SU-DHL-6 (cell line): ENCODE results near the gene CDKAL1.

Experiments
- H2AFZ ChIP-seq: fragments of 200-600 bp; sonication (generic); 2 replicates; pipeline ENCODE4 v1.6.1; 2014; ENCODE audit warnings: low read depth, mild to moderate bottlenecking, moderate library complexity, mixed read lengths, antibody characterized with exemption, low read length; ENCODE audit not compliant: severe bottlenecking
- H3F3A ChIP-seq: fragments of 200-600 bp; shearing (Covaris generic); 2 replicates; pipeline ENCODE4 v1.6.0; 2016; ENCODE audit warnings: antibody characterized with exemption, mild to moderate bottlenecking; ENCODE audit not compliant: insufficient read depth
- H3K27ac ChIP-seq: fragments of 200-600 bp; sonication (generic); 2 replicates; pipeline ENCODE4 v1.5.1; 2016; ENCODE audit warnings: low read depth, mild to moderate bottlenecking, low read length, moderate library complexity, mixed read lengths
- H3K27me3 ChIP-seq: fragments of 200-600 bp; sonication (generic), shearing (Covaris generic); 2 replicates; pipeline ENCODE4 v1.6.0; 2014; ENCODE audit warnings: mild to moderate bottlenecking, low read length
- H3K36me3 ChIP-seq: fragments of 200-600 bp; sonication (generic); 2 replicates; pipeline ENCODE4 v1.6.1; 2014; ENCODE audit warnings: mild to moderate bottlenecking, low read length, mixed read lengths
- H3K4me2 ChIP-seq: fragments of 300-600, 200-600 bp; shearing (Covaris generic), sonication (generic); 2 replicates; pipeline ENCODE4 v1.6.0; 2014; ENCODE audit warnings: low read length, low read depth, mild to moderate bottlenecking; ENCODE audit not compliant: poor library complexity, severe bottlenecking
- H3K4me3 ChIP-seq: fragments of 200-600 bp; sonication (generic); 2 replicates; pipeline ENCODE4 v1.5.1; 2014; ENCODE audit warnings: antibody characterized with exemption, low read length, mild to moderate bottlenecking, mixed read lengths; ENCODE audit not compliant: insufficient read depth, poor library complexity, severe bottlenecking
- H3K79me2 ChIP-seq: fragments of 200-600 bp; sonication (generic); 2 replicates; pipeline ENCODE4 v1.6.1; 2014; ENCODE audit warnings: mild to moderate bottlenecking, low read length, moderate library complexity; ENCODE audit not compliant: insufficient read depth
- H3K9ac ChIP-seq: fragments of 200-600 bp; sonication (generic); 2 replicates; pipeline ENCODE4 v1.7.0; 2014; ENCODE audit warnings: mild to moderate bottlenecking, low read length
- H3K9me2 ChIP-seq: fragments of 200-600 bp; sonication (generic); replicated peaks from 2 replicates; pipeline ENCODE4 v1.6.1; 2014; ENCODE audit warnings: low read length; ENCODE audit not compliant: insufficient read depth
- H3K9me3 ChIP-seq: fragments of 200-600 bp; sonication (generic); 2 replicates; pipeline ENCODE4 v1.6.1; 2014; ENCODE audit warnings: low read length, mixed read lengths; ENCODE audit not compliant: insufficient read depth
- H4K20me1 ChIP-seq: fragments of 200-600 bp; sonication (generic); 2 replicates; pipeline ENCODE4 v1.6.1; 2014; ENCODE audit warnings: low read depth, mild to moderate bottlenecking, antibody characterized with exemption, low read length, moderate library complexity, mixed read lengths
- CTCF ChIP-seq: fragments of 200-600 bp; sonication (generic); IDR thresholded peaks from one replicate; pipeline ENCODE4 v1.5.1; 2017; ENCODE audit warnings: antibody characterized with exemption, mild to moderate bottlenecking, low read length, moderate library complexity; ENCODE audit not compliant: insufficient read depth, poor library complexity, severe bottlenecking
- EZH2phosphoT487 ChIP-seq: fragments of 200-600 bp; sonication (generic), shearing (Covaris generic); conservative IDR thresholded peaks from 2 replicates; pipeline ENCODE4 v1.6.1; 2018; ENCODE audit warnings: mild to moderate bottlenecking, antibody characterized with exemption, low read length, moderate library complexity, mixed read lengths

CDKAL1 gene

GRCh38 chr6:20629509-20629908 lies 95.3 kb downstream of the CDKAL1 start:
- no peak overlapping the region for H2AFZ ChIP-seq
- H3K4me2 ChIP-seq: no peak overlapping the region
- no peak overlapping the region for H3K4me3 ChIP-seq
- H4K20me1 ChIP-seq: no peaks in the 10 kb centered on the region
- H3K36me3 ChIP-seq: no peaks in the 10 kb centered on the region
- no peaks in the 10 kb centered on the region for H3K9me3 ChIP-seq
- no peaks in the 10 kb centered on the region for H3K9me2 ChIP-seq
- peaks cover 19% of the 10 kb centered on the region; the same call in 1 of the 2 replicates for H3K79me2 ChIP-seq
- no peak overlapping the region for H3K9ac ChIP-seq
- no peak overlapping the region for H3K27ac ChIP-seq
- H3F3A ChIP-seq: no peaks in the 10 kb centered on the region
- TF ChIP-seq EZH2phosphoT487: no peak
- no peak for TF ChIP-seq CTCF
- no peaks in the 10 kb centered on the region for H3K27me3 ChIP-seq

GRCh38 chr6:20630136-20630535 lies 95.9 kb downstream of the CDKAL1 start:
- Histone ChIP-seq H3K79me2 (peaks cover 21% of the 10 kb centered on the region; the same call in 1 of the 2 replicates), H3K9me2 (no peaks in the 10 kb centered on the region), H3K9me3 (no peaks in the 10 kb centered on the region), H3K27ac (no peak overlapping the region), H3K4me3 (no peak overlapping the region), H3K36me3 (no peaks in the 10 kb centered on the region), H3K4me2 (no peak overlapping the region), H2AFZ (no peak overlapping the region), H4K20me1 (no peaks in the 10 kb centered on the region), H3K27me3 (no peaks in the 10 kb centered on the region), H3K9ac (no peak overlapping the region), H3F3A (no peaks in the 10 kb centered on the region)
- TF ChIP-seq EZH2phosphoT487 (no peak), CTCF (no peak)

- no peak overlapping the region for H3K27ac ChIP-seq
- no peaks in the 10 kb centered on the region for H3K9me3 ChIP-seq
- no peak overlapping the region for H3K4me2 ChIP-seq
- no peak overlapping the region for H3K9ac ChIP-seq
- TF ChIP-seq EZH2phosphoT487 (no peak), CTCF (no peak)
- no peaks in the 10 kb centered on the region for H3K36me3 ChIP-seq
- H4K20me1 ChIP-seq: no peaks in the 10 kb centered on the region
- peaks cover 23% of the 10 kb centered on the region; the same call in 1 of the 2 replicates for H3K79me2 ChIP-seq
- no peaks in the 10 kb centered on the region for H3K27me3 ChIP-seq
- H3K9me2 ChIP-seq: no peaks in the 10 kb centered on the region
- H3F3A ChIP-seq: no peaks in the 10 kb centered on the region
- no peak overlapping the region for H2AFZ ChIP-seq
- no peak overlapping the region for H3K4me3 ChIP-seq
Measured at GRCh38 chr6:20630617-20631548, 96.6 kb downstream of the CDKAL1 start.
